ENCODE results near the gene DNAJB8. TPM values are rescaled to one million over a fixed set of nuclear protein-coding genes. Genes with fewer than 3 reads are reported as not detected.

DNAJB8 gene
- total RNA-seq, result not detected

- POLR2A ChIA-PET, result no interaction called here
- CTCF ChIA-PET, result no interaction called here
These were observed at the start of gene DNAJB8 for GRCh38 chr3:128466840-128467541. TSS of gene DNAJB8 (minus strand) at chr3:128466890. CDS start at chr3:128463245, 3,645 bp downstream.

- ChIA-PET CTCF (no interaction called here), POLR2A (no interaction called here)
These were observed 49.3 kb upstream of the DNAJB8 start for GRCh38 chr3:128515967-128516366.

GRCh38 chr3:128508852-128509251 lies 42.2 kb upstream of the DNAJB8 start:
- ChIA-PET CTCF (no interaction called here), POLR2A (no interaction called here)

- ChIA-PET POLR2A (no interaction called here), CTCF (interaction anchor here (1.4 to 1.9 kb wide), 2 partner anchors 9 to 81 kb away, joined by 3 to 6 read pairs; no protein-coding TSS in a partner anchor)
These were observed 40.1 kb upstream of the DNAJB8 start for GRCh38 chr3:128506754-128507153.

GRCh38 chr3:128505771-128506170 lies 39.1 kb upstream of the DNAJB8 start:
- POLR2A ChIA-PET, result no interaction called here
- CTCF ChIA-PET, result interaction anchor here (1.1 to 1.9 kb wide), 3 partner anchors 8 to 80 kb away, joined by 3 to 6 read pairs (median 3); no protein-coding TSS in a partner anchor

GRCh38 chr3:128504963-128505730 lies 38.5 kb upstream of the DNAJB8 start:
- CTCF ChIA-PET, result interaction anchor here (1.1 to 1.9 kb wide), 3 partner anchors 7 to 79 kb away, joined by 3 to 6 read pairs (median 3); no protein-coding TSS in a partner anchor

GRCh38 chr3:128504533-128504915 lies 37.8 kb upstream of the DNAJB8 start:
- POLR2A ChIA-PET, result no interaction called here
- CTCF ChIA-PET, result no interaction called here

More at GRCh38 chr3:128504963-128505730, 38.5 kb upstream of the DNAJB8 start:
- POLR2A ChIA-PET, result no interaction called here

GRCh38 chr3:128503751-128504532 lies 37.3 kb upstream of the DNAJB8 start:
- ChIA-PET CTCF (no interaction called here), POLR2A (no interaction called here)

GRCh38 chr3:128503164-128503651 lies 36.5 kb upstream of the DNAJB8 start:
- POLR2A ChIA-PET, result no interaction called here

GRCh38 chr3:128502712-128503111 lies 36.0 kb upstream of the DNAJB8 start:
- POLR2A ChIA-PET, result no interaction called here
- CTCF ChIA-PET, result no interaction called here

More at GRCh38 chr3:128503164-128503651, 36.5 kb upstream of the DNAJB8 start:
- CTCF ChIA-PET, result no interaction called here

- ChIA-PET POLR2A (no interaction called here), CTCF (interaction anchor here (0.7 to 1.1 kb wide), 2 partner anchors 107 to 333 kb away, joined by 3 to 4 read pairs; no protein-coding TSS in a partner anchor)
These were observed 34.7 kb upstream of the DNAJB8 start for GRCh38 chr3:128501431-128501830.

GRCh38 chr3:128500556-128500955 lies 33.9 kb upstream of the DNAJB8 start:
- ChIA-PET POLR2A (no interaction called here), CTCF (interaction anchor here (0.7 kb wide), 1 partner anchor 332 kb away, joined by 3 read pairs; no protein-coding TSS in a partner anchor)

- ChIA-PET POLR2A (no interaction called here), CTCF (interaction anchor here (0.9 to 1.0 kb wide), 2 partner anchors 74 to 108 kb away, joined by 3 to 6 read pairs; no protein-coding TSS in a partner anchor)
These were observed 33.1 kb upstream of the DNAJB8 start for GRCh38 chr3:128499724-128500275.

GRCh38 chr3:128498901-128499530 lies 32.3 kb upstream of the DNAJB8 start:
- ChIA-PET POLR2A (no interaction called here), CTCF (interaction anchor here (0.9 to 1.8 kb wide), 3 partner anchors 7 to 109 kb away, joined by 3 to 6 read pairs (median 6); no protein-coding TSS in a partner anchor)

GRCh38 chr3:128498127-128498626 lies 31.5 kb upstream of the DNAJB8 start:
- ChIA-PET POLR2A (no interaction called here), CTCF (interaction anchor here (1.0 to 2.5 kb wide), 5 partner anchors 8 to 446 kb away, joined by 3 to 16 read pairs (median 3); partner anchors contain the start of gene SEC61A1)

- ChIA-PET POLR2A (no interaction called here), CTCF (interaction anchor here (0.6 to 2.5 kb wide), 8 partner anchors 9 to 655 kb away, joined by 3 to 16 read pairs (median 3); partner anchors contain the start of gene SEC61A1)
These were observed 30.8 kb upstream of the DNAJB8 start for GRCh38 chr3:128497305-128498126.

- CTCF ChIA-PET, result interaction anchor here (1.1 to 2.5 kb wide), 6 partner anchors 9 to 113 kb away, joined by 3 to 16 read pairs (median 4); no protein-coding TSS in a partner anchor
- POLR2A ChIA-PET, result no interaction called here
These were observed 30.1 kb upstream of the DNAJB8 start for GRCh38 chr3:128496602-128497304.

Measured in activated CD8-positive, alpha-beta memory T cell treated with anti-CD3 and anti-CD28 coated beads for 36 hours (primary cell).